ENCODE results near the gene HADHB. TPM values are rescaled to one million over a fixed set of nuclear protein-coding genes. Genes with fewer than 3 reads are reported as not detected.
"Not testable (repeated sequence)": the region's sequence is repeated elsewhere in the genome, so short reads cannot be mapped to it uniquely, and the experiment has no call there.

Gene HADHB
- total RNA-seq, 1 experiment from 2014 or later: 48.8 TPM

DNA sequence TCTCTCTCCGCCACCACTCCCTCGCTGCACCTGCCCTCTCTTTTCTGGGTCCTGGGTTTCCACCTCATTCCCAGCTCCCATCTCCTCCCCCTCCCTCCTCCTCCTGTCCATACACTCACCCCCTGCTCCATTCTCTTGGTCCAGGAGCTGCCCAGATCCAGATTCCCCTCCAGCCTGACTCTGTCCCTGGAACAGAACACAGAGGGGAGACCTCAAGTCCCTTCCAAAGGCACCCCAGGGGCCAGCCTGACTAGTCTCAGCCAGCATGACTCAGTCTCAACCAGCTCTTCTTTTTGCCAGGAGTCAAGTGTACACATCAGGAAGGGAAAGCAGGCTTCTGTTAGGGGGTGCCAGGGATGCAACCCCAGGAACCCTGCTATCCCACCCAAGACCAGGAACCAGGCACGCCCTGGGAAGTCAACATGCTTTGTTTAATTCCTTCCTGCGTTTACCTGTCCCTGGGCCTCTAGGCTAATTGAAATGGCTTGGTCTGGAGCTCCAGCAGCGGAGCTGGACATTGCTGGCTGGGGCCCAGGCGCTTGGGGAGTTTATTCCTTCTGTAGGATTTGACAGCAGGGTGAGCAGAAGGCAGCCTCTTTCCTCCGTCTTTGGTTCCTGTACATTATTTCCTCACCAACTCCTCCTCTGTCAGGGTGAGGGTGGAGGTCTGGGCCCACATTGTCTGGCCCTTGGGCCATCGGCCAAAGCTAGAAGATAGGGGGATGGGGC, 72.8 kb downstream of the HADHB start:
- no peaks in the 10 kb centered on the region for H3K36me3 ChIP-seq (ENCODE audit: insufficient read depth, low read length)
- no peaks in the 10 kb centered on the region for H4K20me1 ChIP-seq (ENCODE audit: insufficient read depth, low read depth, low read length)
- H3K27me3 ChIP-seq (ENCODE audit: low read length): no peaks in the 10 kb centered on the region
- H3K79me2 ChIP-seq (ENCODE audit: low read length): no peaks in the 10 kb centered on the region
- no peak overlapping the region for H3K4me2 ChIP-seq (ENCODE audit: low read depth, low read length, poor library complexity, severe bottlenecking)
- H3K4me3 ChIP-seq (ENCODE audit: low read length): no peak overlapping the region
- H3K9me2 ChIP-seq (replicated peaks; ENCODE audit: insufficient read depth, low read length): no peaks in the 10 kb centered on the region
- H3K9ac ChIP-seq (ENCODE audit: low read length): no peak overlapping the region
- H3K9me3 ChIP-seq (ENCODE audit: low read length): no peaks in the 10 kb centered on the region
- H2AFZ ChIP-seq (ENCODE audit: low read length): no peak overlapping the region
- DNase-seq: no peak
- no peak overlapping the region for H3K27ac ChIP-seq (ENCODE audit: low read length)
- 0 out of 2 replicates have a peak, but pooled peaks cover 4% of the 10 kb centered on the region for H3K4me1 ChIP-seq (ENCODE audit: low read length)

- no peaks in the 10 kb centered on the region for H3K36me3 ChIP-seq (ENCODE audit: insufficient read depth, low read length)
- H3K4me2 ChIP-seq (ENCODE audit: low read depth, low read length, poor library complexity, severe bottlenecking): no peak overlapping the region
- H3K27ac ChIP-seq (ENCODE audit: low read length): no peak overlapping the region
- no peaks in the 10 kb centered on the region for H4K20me1 ChIP-seq (ENCODE audit: insufficient read depth, low read depth, low read length)
- no peak overlapping the region for H3K9ac ChIP-seq (ENCODE audit: low read length)
- H3K79me2 ChIP-seq (ENCODE audit: low read length): no peaks in the 10 kb centered on the region
- H2AFZ ChIP-seq (ENCODE audit: low read length): no peak overlapping the region
- no peak overlapping the region for H3K4me3 ChIP-seq (ENCODE audit: low read length)
- no peaks in the 10 kb centered on the region for H3K9me3 ChIP-seq (ENCODE audit: low read length)
- H3K27me3 ChIP-seq (ENCODE audit: low read length): no peaks in the 10 kb centered on the region
- 0 out of 2 replicates have a peak, but pooled peaks cover 4% of the 10 kb centered on the region for H3K4me1 ChIP-seq (ENCODE audit: low read length)
- no peak for DNase-seq
- H3K9me2 ChIP-seq (replicated peaks; ENCODE audit: insufficient read depth, low read length): no peaks in the 10 kb centered on the region
These were observed 74.2 kb downstream of the HADHB start for GRCh38 chr2:26318950-26319349.

GRCh38 chr2:26324479-26324878, 79.7 kb downstream of the HADHB start:
- H3K4me3 ChIP-seq (ENCODE audit: low read length); DNase-seq: not testable (repeated sequence)

DNA sequence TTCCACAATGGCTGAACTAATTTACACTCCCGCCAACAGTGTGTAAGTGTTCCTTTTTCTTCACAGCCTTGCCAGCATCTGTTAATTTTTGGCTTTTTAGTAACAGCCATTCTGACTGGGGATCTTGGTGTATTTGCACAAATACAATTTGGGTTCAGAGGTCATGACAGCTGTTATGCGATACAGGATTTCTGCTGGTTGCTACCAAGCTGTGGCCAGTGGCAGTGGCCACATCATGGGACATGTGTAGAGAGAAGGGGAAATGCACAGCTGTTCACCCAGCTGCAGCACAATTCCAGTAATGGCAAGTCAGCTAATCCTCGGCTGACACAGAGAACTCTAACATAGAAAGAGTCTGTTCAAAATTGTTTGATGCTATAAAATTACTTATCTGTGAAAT, 80.2 kb downstream of the HADHB start:
- H3K4me1 ChIP-seq (ENCODE audit: low read length): no peaks in the 10 kb centered on the region
- no peak overlapping the region for H3K9ac ChIP-seq (ENCODE audit: low read length)
- no peaks in the 10 kb centered on the region for H4K20me1 ChIP-seq (ENCODE audit: insufficient read depth, low read depth, low read length)
- H3K9me3 ChIP-seq (ENCODE audit: low read length): no peaks in the 10 kb centered on the region
- DNase-seq: no peak
- H3K27me3 ChIP-seq (ENCODE audit: low read length): no peaks in the 10 kb centered on the region
- no peak overlapping the region for H2AFZ ChIP-seq (ENCODE audit: low read length)
- H3K79me2 ChIP-seq (ENCODE audit: low read length): no peaks in the 10 kb centered on the region
- no peak overlapping the region for H3K27ac ChIP-seq (ENCODE audit: low read length)
- H3K36me3 ChIP-seq (ENCODE audit: insufficient read depth, low read length): no peaks in the 10 kb centered on the region
- H3K4me3 ChIP-seq (ENCODE audit: low read length): no peak overlapping the region
- no peaks in the 10 kb centered on the region for H3K9me2 ChIP-seq (replicated peaks; ENCODE audit: insufficient read depth, low read length)
- no peak overlapping the region for H3K4me2 ChIP-seq (ENCODE audit: low read depth, low read length, poor library complexity, severe bottlenecking)

More at GRCh38 chr2:26324479-26324878, 79.7 kb downstream of the HADHB start:
- not testable (repeated sequence) for H3K36me3 ChIP-seq (ENCODE audit: insufficient read depth, low read length); H2AFZ ChIP-seq (ENCODE audit: low read length); H3K27me3 ChIP-seq (ENCODE audit: low read length); H3K79me2 ChIP-seq (ENCODE audit: low read length); H3K27ac ChIP-seq (ENCODE audit: low read length); H3K9me2 ChIP-seq (replicated peaks; ENCODE audit: insufficient read depth, low read length); H3K4me2 ChIP-seq (ENCODE audit: low read depth, low read length, poor library complexity, severe bottlenecking); H4K20me1 ChIP-seq (ENCODE audit: insufficient read depth, low read depth, low read length); H3K4me1 ChIP-seq (ENCODE audit: low read length); H3K9me3 ChIP-seq (ENCODE audit: low read length); H3K9ac ChIP-seq (ENCODE audit: low read length)

DNA sequence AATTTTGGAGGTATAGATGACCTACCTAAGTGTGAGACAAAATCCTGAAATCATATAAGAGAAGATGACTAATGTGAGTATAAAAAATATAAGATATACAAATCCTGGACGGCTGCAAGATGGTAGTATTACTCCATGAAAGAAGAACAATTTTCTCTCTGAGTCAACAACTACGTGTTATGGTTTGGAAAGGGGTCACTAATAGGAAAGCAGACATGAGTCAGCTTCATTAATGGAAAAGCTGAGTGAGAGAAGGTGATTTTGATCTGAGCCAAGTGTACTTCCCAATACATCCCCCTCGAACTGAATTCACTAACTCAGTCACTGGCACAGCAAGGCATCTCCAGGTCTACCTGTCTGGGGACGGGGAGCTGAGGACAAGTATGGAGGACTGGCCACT, 81.1 kb downstream of the HADHB start:
- DNase-seq: no peak
- Histone ChIP-seq H3K4me1 (ENCODE audit: low read length) (no peaks in the 10 kb centered on the region), H3K79me2 (ENCODE audit: low read length) (no peaks in the 10 kb centered on the region), H3K9me3 (ENCODE audit: low read length) (no peaks in the 10 kb centered on the region), H3K4me2 (ENCODE audit: low read depth, low read length, poor library complexity, severe bottlenecking) (no peak overlapping the region), H2AFZ (ENCODE audit: low read length) (no peak overlapping the region), H3K27me3 (ENCODE audit: low read length) (no peaks in the 10 kb centered on the region), H3K4me3 (ENCODE audit: low read length) (no peak overlapping the region), H3K9me2 (replicated peaks; ENCODE audit: insufficient read depth, low read length) (no peaks in the 10 kb centered on the region), H4K20me1 (ENCODE audit: insufficient read depth, low read depth, low read length) (no peaks in the 10 kb centered on the region), H3K27ac (ENCODE audit: low read length) (no peak overlapping the region), H3K9ac (ENCODE audit: low read length) (no peak overlapping the region), H3K36me3 (ENCODE audit: insufficient read depth, low read length) (no peaks in the 10 kb centered on the region)

DNA sequence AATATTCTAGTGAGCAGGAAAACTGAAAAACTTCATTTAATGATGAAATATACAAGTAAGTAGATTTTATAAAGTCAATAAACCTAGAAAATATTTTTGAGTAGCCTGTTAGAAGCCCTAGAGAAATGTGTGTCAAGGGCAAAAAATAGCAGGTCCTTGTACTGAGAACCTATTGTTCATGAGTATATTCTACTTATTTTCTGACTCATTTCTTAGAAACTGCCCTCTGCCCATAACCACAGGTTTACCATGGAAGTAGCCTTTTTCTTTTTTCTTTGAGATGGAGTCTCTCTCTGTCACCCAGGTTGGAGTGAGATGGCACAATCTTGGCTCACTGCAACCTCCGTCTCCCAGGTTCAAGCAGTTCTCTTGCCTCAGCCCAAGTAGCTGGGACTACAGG, 81.8 kb downstream of the HADHB start:
- Histone ChIP-seq H4K20me1 (ENCODE audit: insufficient read depth, low read depth, low read length) (no peaks in the 10 kb centered on the region), H3K27me3 (ENCODE audit: low read length) (no peaks in the 10 kb centered on the region), H3K27ac (ENCODE audit: low read length) (no peak overlapping the region), H3K9ac (ENCODE audit: low read length) (no peak overlapping the region), H3K36me3 (ENCODE audit: insufficient read depth, low read length) (no peaks in the 10 kb centered on the region), H3K9me2 (replicated peaks; ENCODE audit: insufficient read depth, low read length) (no peaks in the 10 kb centered on the region), H2AFZ (ENCODE audit: low read length) (no peak overlapping the region), H3K4me2 (ENCODE audit: low read depth, low read length, poor library complexity, severe bottlenecking) (no peak overlapping the region), H3K4me1 (ENCODE audit: low read length) (no peaks in the 10 kb centered on the region), H3K4me3 (ENCODE audit: low read length) (no peak overlapping the region), H3K9me3 (ENCODE audit: low read length) (no peaks in the 10 kb centered on the region), H3K79me2 (ENCODE audit: low read length) (no peaks in the 10 kb centered on the region)
- no peak for DNase-seq

- Histone ChIP-seq H3K79me2 (ENCODE audit: low read length) (no peaks in the 10 kb centered on the region), H3K27ac (ENCODE audit: low read length) (no peak overlapping the region), H3K4me3 (ENCODE audit: low read length) (no peak overlapping the region), H3K4me2 (ENCODE audit: low read depth, low read length, poor library complexity, severe bottlenecking) (no peak overlapping the region), H3K36me3 (ENCODE audit: insufficient read depth, low read length) (no peaks in the 10 kb centered on the region), H4K20me1 (ENCODE audit: insufficient read depth, low read depth, low read length) (no peaks in the 10 kb centered on the region), H2AFZ (ENCODE audit: low read length) (no peak overlapping the region), H3K9me3 (ENCODE audit: low read length) (no peaks in the 10 kb centered on the region), H3K9ac (ENCODE audit: low read length) (no peak overlapping the region), H3K9me2 (replicated peaks; ENCODE audit: insufficient read depth, low read length) (no peaks in the 10 kb centered on the region), H3K4me1 (ENCODE audit: low read length) (no peaks in the 10 kb centered on the region), H3K27me3 (ENCODE audit: low read length) (no peaks in the 10 kb centered on the region)
- DNase-seq: no peak
These were observed 82.8 kb downstream of the HADHB start for GRCh38 chr2:26327291-26328272.

DNA sequence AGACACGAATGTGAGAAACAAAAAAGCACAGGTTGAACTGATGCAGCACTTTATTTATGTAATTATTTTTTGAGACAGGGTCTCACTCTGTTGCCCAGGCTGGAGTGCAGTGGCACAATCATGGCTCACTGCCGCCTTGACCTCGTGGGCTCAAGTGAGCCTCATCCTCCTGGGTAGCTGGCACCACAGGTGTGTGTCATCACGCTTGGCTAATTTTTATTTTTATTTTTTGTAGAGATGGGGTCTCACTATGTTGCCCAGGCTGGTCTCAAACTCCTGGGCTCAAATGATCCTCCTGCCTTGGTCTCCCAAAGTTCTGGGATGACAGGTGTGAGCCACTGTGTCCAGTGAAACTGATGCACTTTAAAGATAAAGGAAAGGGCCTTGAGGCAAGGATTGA, 84.3 kb downstream of the HADHB start:
- not testable (repeated sequence) for H3K27me3 ChIP-seq (ENCODE audit: low read length); H3K4me2 ChIP-seq (ENCODE audit: low read depth, low read length, poor library complexity, severe bottlenecking); H4K20me1 ChIP-seq (ENCODE audit: insufficient read depth, low read depth, low read length); H3K27ac ChIP-seq (ENCODE audit: low read length); H2AFZ ChIP-seq (ENCODE audit: low read length); H3K4me3 ChIP-seq (ENCODE audit: low read length); H3K9me2 ChIP-seq (replicated peaks; ENCODE audit: insufficient read depth, low read length); H3K79me2 ChIP-seq (ENCODE audit: low read length); H3K9ac ChIP-seq (ENCODE audit: low read length); H3K36me3 ChIP-seq (ENCODE audit: insufficient read depth, low read length); DNase-seq; H3K4me1 ChIP-seq (ENCODE audit: low read length); H3K9me3 ChIP-seq (ENCODE audit: low read length)

Data from Karpas-422 (cell line).